ENCODE results near the gene TCF7. TPM values are rescaled to one million over a fixed set of nuclear protein-coding genes. Genes with fewer than 3 reads are reported as not detected.

TCF7 gene
- polyA plus RNA-seq, 2 of the 4 experiments (the other 2 are of a cell fraction), result 2.8 to 10.1 TPM

DNA sequence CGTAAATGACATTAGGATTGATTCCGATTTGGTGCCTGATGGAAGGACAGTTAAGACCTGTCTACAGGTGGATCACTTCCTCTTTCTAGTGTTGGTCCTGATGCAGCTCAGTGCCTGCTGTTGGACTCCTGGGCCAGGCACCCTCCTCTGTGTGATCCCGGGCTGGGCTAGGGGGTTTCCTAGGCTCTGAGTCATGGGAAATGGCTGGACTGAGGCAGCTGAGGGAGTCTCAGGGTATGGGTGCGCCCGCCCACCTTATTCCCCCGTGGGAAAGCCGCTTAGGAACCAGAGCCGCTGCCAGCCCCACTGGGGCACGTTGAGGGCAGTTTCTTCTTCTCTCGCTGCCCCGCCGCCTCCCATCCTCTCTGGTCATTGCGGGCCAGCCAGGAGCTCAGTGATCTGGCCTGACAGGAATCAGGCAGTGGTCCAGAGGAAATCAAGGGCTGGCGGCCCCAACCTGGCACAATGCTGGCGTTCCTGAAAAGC lies 12.9 kb downstream of the TCF7 start:
- ATAC-seq (peak in 1 of 2 experiments; percentile 24; a peak in 3 of 6 replicates), FAIRE-seq (no peak), DNase-seq (ENCODE audit: low read depth in 1 of 2, low spot score in 1 of 2) (no peak)
- 82% methylated on average over 15 of the region's 15 CpGs for WGBS (ENCODE audit: missing lambda C conversion rate)
- H3K27ac ChIP-seq, result 0 out of 6 replicates have a peak overlapping the region, but pooled peaks of 1 of the 2 experiments have one; percentile 4
- ChIA-PET CTCF (interaction anchor here (0.9 to 22.6 kb wide), 7 partner anchors 9 to 117 kb away, joined by 3 to 263 read pairs (median 6); no protein-coding TSS in a partner anchor), POLR2A (no interaction called here)
- TF ChIP-seq SMC3 (IDR thresholded peaks at IDR 0.05) (no peak), RCOR1 (IDR thresholded peaks at IDR 0.05; ENCODE audit: low read depth, low read length) (no peak), EHMT2 (IDR thresholded peaks at IDR 0.05; ENCODE audit: low read depth) (no peak), POLR2A (IDR thresholded peaks at IDR 0.05; ENCODE audit: low read length) (no peak), KDM5A (IDR thresholded peaks at IDR 0.05) (no peak), RFX5 (IDR thresholded peaks at IDR 0.05) (no peak), CBX8 (IDR thresholded peaks at IDR 0.05) (no peak), GATA3 (IDR thresholded peaks at IDR 0.05; ENCODE audit: borderline replicate concordance) (no peak), EHF (CRISPR knock-in tag; IDR thresholded peaks at IDR 0.05) (no peak), NFE2L2 (conservative IDR thresholded peaks at IDR 0.05; ENCODE audit: low read length) (no peak), MYC (IDR thresholded peaks at IDR 0.05; ENCODE audit: borderline replicate concordance, low read length) (no peak), EP300 (IDR thresholded peaks at IDR 0.05) (no peak), HDAC2 (IDR thresholded peaks at IDR 0.05) (no peak), ESRRA (IDR thresholded peaks at IDR 0.05; ENCODE audit: borderline replicate concordance, low read length) (no peak), HOXA7 (CRISPR knock-in tag; IDR thresholded peaks at IDR 0.05) (no peak), NR3C1 (IDR thresholded peaks at IDR 0.05) (no peak)
- TF ChIP-seq, protein P1, sequence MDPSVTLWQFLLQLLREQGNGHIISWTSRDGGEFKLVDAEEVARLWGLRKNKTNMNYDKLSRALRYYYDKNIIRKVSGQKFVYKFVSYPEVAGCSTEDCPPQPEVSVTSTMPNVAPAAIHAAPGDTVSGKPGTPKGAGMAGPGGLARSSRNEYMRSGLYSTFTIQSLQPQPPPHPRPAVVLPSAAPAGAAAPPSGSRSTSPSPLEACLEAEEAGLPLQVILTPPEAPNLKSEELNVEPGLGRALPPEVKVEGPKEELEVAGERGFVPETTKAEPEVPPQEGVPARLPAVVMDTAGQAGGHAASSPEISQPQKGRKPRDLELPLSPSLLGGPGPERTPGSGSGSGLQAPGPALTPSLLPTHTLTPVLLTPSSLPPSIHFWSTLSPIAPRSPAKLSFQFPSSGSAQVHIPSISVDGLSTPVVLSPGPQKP (IDR thresholded peaks at IDR 0.05; ENCODE audit: low read depth, low read length), result no peak
- peaks cover 18% of the 10 kb centered on the region for H3K4me1 ChIP-seq
- H3K4me3 ChIP-seq, result no peak overlapping the region
- no peak overlapping the region for H3K4me2 ChIP-seq
- H3K9me3 ChIP-seq, result no peaks in the 10 kb centered on the region

DNA sequence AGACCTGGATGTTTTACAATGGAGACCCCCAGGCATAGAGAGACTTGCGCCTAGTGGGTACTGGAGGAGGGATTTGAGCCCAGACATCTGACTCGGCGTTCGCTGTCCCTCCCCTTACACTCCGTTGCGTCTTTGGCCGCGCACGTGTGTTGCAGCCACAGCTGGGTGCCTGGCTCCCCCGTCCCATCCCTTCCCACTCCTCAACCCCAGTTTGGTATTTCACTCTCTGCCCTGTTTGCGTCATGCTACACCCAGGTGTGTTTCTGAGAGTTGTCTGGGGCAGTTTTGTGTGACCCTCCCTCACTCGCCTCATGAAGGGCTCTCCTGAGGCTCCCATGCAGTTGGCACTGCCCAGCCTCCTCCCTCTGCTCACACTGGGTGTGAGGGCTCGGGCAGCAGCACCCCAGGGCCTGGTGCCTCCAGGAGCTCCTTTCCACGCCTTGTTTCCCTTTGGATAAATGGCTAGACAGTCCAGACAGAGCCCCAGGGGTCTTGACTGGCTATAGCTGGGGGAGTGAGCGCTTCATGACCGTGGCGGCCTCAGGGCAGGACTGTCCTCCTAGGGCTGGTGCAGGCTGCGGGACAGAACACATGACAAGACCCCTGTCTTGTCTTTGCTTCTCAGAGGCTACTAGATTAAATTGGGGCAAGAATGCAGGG lies 13.6 kb downstream of the TCF7 start:
- Histone ChIP-seq H3K27ac (no peak overlapping the region), H3K4me1 (peaks cover 18% of the 10 kb centered on the region), H3K4me3 (no peak overlapping the region), H3K9me3 (no peaks in the 10 kb centered on the region), H3K4me2 (no peak overlapping the region)
- no peak for ATAC-seq
- no peak for FAIRE-seq
- TF ChIP-seq, protein P2, sequence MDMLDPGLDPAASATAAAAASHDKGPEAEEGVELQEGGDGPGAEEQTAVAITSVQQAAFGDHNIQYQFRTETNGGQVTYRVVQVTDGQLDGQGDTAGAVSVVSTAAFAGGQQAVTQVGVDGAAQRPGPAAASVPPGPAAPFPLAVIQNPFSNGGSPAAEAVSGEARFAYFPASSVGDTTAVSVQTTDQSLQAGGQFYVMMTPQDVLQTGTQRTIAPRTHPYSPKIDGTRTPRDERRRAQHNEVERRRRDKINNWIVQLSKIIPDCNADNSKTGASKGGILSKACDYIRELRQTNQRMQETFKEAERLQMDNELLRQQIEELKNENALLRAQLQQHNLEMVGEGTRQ (IDR thresholded peaks at IDR 0.05), result no peak
- TF ChIP-seq GATA3 (IDR thresholded peaks at IDR 0.05; ENCODE audit: borderline replicate concordance) (no peak), MAFK (IDR thresholded peaks at IDR 0.05; ENCODE audit: partially characterized antibody) (no peak), POLR2AphosphoS2 (conservative IDR thresholded peaks at IDR 0.05; ENCODE audit: low read length) (no peak)
- TF ChIP-seq, protein P3, sequence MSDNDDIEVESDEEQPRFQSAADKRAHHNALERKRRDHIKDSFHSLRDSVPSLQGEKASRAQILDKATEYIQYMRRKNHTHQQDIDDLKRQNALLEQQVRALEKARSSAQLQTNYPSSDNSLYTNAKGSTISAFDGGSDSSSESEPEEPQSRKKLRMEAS (IDR thresholded peaks at IDR 0.05), result no peak
- TF ChIP-seq, protein P4, sequence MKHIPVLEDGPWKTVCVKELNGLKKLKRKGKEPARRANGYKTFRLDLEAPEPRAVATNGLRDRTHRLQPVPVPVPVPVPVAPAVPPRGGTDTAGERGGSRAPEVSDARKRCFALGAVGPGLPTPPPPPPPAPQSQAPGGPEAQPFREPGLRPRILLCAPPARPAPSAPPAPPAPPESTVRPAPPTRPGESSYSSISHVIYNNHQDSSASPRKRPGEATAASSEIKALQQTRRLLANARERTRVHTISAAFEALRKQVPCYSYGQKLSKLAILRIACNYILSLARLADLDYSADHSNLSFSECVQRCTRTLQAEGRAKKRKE (CRISPR knock-in tag; IDR thresholded peaks at IDR 0.05; ENCODE audit: low read depth), result no peak
- no peak for DNase-seq (ENCODE audit: low read depth in 1 of 2, low spot score in 1 of 2)
- 92% methylated on average over 14 of the region's 18 CpGs for WGBS (ENCODE audit: missing lambda C conversion rate)
- CTCF ChIA-PET, result interaction anchor here (1.1 to 22.6 kb wide), 6 partner anchors 10 to 116 kb away, joined by 3 to 263 read pairs (median 6); no protein-coding TSS in a partner anchor
- POLR2A ChIA-PET, result no interaction called here

DNA sequence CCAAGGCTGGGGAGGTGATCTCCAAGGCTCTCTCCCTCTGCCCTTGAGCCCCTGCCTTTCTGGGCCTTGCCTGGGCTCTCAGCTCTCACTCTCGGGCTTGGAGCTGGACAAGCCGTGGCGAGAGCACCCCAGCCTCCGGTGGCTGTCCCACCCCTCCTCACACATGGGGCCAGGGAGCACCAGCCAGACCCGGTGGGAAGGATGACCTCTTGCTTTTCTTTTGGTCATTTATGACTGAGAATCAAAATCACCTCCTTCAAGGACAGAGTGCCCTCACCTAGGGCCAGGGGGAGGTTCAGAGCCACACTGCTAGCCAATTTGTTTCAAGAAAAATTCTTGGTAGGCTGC lies 14.1 kb downstream of the TCF7 start:
- no peaks in the 10 kb centered on the region for H3K9me3 ChIP-seq
- no peak for ATAC-seq
- POLR2A ChIA-PET, result no interaction called here
- H3K4me3 ChIP-seq, result no peak overlapping the region
- H3K4me2 ChIP-seq, result no peak overlapping the region
- FAIRE-seq, result no peak
- H3K4me1 ChIP-seq, result peaks cover 18% of the 10 kb centered on the region
- no peak overlapping the region for H3K27ac ChIP-seq
- WGBS (ENCODE audit: missing lambda C conversion rate), result 88% methylated on average over 5 of the region's 5 CpGs
- CTCF ChIA-PET, result interaction anchor here (1.1 to 22.6 kb wide), 6 partner anchors 10 to 102 kb away, joined by 3 to 263 read pairs (median 6); no protein-coding TSS in a partner anchor
- no peak for DNase-seq (ENCODE audit: low read depth in 1 of 2, low spot score in 1 of 2)
- TF ChIP-seq FOSL2 (IDR thresholded peaks at IDR 0.05) (no peak), FOSL2 (CRISPR knock-in tag; IDR thresholded peaks at IDR 0.05) (no peak), HOXA7 (CRISPR knock-in tag; IDR thresholded peaks at IDR 0.05) (no peak), HEYL (CRISPR knock-in tag; IDR thresholded peaks at IDR 0.05) (no peak), HOXB13 (CRISPR knock-in tag; IDR thresholded peaks at IDR 0.05; ENCODE audit: low read depth) (no peak), GATA3 (IDR thresholded peaks at IDR 0.05; ENCODE audit: borderline replicate concordance) (no peak), EP300 (IDR thresholded peaks at IDR 0.05) (no peak), JUNB (IDR thresholded peaks at IDR 0.05) (no peak), CBX8 (IDR thresholded peaks at IDR 0.05) (no peak), EHF (CRISPR knock-in tag; IDR thresholded peaks at IDR 0.05) (no peak), POLR2AphosphoS2 (conservative IDR thresholded peaks at IDR 0.05; ENCODE audit: low read length) (no peak), RCOR1 (IDR thresholded peaks at IDR 0.05; ENCODE audit: low read depth, low read length) (no peak), TFCP2L1 (CRISPR knock-in tag; IDR thresholded peaks at IDR 0.05) (no peak), RARB (CRISPR knock-in tag; IDR thresholded peaks at IDR 0.05) (no peak)
- TF ChIP-seq, protein P3 (IDR thresholded peaks at IDR 0.05), result no peak
- TF ChIP-seq, protein P5, sequence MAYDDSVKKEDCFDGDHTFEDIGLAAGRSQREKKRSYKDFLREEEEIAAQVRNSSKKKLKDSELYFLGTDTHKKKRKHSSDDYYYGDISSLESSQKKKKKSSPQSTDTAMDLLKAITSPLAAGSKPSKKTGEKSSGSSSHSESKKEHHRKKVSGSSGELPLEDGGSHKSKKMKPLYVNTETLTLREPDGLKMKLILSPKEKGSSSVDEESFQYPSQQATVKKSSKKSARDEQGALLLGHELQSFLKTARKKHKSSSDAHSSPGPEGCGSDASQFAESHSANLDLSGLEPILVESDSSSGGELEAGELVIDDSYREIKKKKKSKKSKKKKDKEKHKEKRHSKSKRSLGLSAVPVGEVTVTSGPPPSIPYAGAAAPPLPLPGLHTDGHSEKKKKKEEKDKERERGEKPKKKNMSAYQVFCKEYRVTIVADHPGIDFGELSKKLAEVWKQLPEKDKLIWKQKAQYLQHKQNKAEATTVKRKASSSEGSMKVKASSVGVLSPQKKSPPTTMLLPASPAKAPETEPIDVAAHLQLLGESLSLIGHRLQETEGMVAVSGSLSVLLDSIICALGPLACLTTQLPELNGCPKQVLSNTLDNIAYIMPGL (CRISPR knock-in tag; IDR thresholded peaks at IDR 0.05; ENCODE audit: borderline replicate concordance), result no peak
